Thyroid gland (tissue), 4 donors: ENCODE data around the gene ZNF337. TPM values are rescaled to one million over a fixed set of nuclear protein-coding genes. Genes with fewer than 3 reads are reported as not detected.
A peak's percentile ranks its signal among the peaks of the same experiment; 100 is the strongest.

Experiments
- DNase-seq, 2 donors: peaks; one replicate each; pipeline ENCODE4 v3.0.0-alpha.2; 2019
- H3K27ac ChIP-seq, 3 donors: fragments of 200-600 bp; sonication (generic); 1 replicate in 2 of 3; 2 replicates in 1 of 3; pipeline ENCODE4 v1.5.1; 2016 to 2019; ENCODE audit warnings: mild to moderate bottlenecking in 1 of 3, moderate library complexity in 1 of 3
- H3K27me3 ChIP-seq: fragments of 200-600 bp; sonication (generic); one replicate; pipeline ENCODE4 v1.5.1; 2019
- H3K36me3 ChIP-seq, 2 donors: fragments of 200-600 bp; sonication (generic); one replicate each; pipeline ENCODE4 v1.5.1; 2016 to 2019
- H3K4me1 ChIP-seq, 2 donors: fragments of 200-600 bp; sonication (generic); one replicate each; pipeline ENCODE4 v1.5.1; 2017 to 2019
- H3K4me3 ChIP-seq, 3 donors: fragments of 200-600 bp; sonication (generic); replicated peaks in 1 of 3; 1 replicate in 2 of 3; 2 replicates in 1 of 3; pipeline ENCODE4 v1.5.1; 2016; ENCODE audit warnings: mild to moderate bottlenecking in 1 of 3
- H3K9me3 ChIP-seq: fragments of 200-600 bp; sonication (generic); one replicate; pipeline ENCODE4 v1.5.1; 2017
- CTCF ChIP-seq, 6 experiments: fragments of 200-600 bp in 3 of 6; fragments of 450-650 bp in 3 of 6; sonication (generic) in 3 of 6; IDR thresholded peaks; one replicate each; pipeline ENCODE4 v1.5.1; 2016 to 2019; ENCODE audit warnings: antibody characterized with exemption in 6 of 6, mild to moderate bottlenecking in 2 of 6, inconsistent platforms in 1 of 6, moderate library complexity in 1 of 6
- POLR2A ChIP-seq, 2 donors: fragments of 450-650 bp; IDR thresholded peaks; one replicate each; pipeline ENCODE4 v1.6.1; 2017; ENCODE audit warnings: antibody characterized with exemption in 2 of 2, mild to moderate bottlenecking in 2 of 2, moderate library complexity in 1 of 2
- WGBS, 2 donors: methylation state at CpG; one replicate each; pipeline ENCODE4 v1.1.5; 2017; 5-methylcytosine and 5-hydroxymethylcytosine counted together
- intact Hi-C: fragments of 100-400 bp; cut with DNase I; formaldehyde crosslinking; loops from one replicate; pipeline ENCODE4 v1.15.1; 2023
- total RNA-seq, 4 donors: library from RNA; depleted of rRNA; stranded (reverse); fragments of >200 nt; gene quantifications; one replicate each; pipeline ENCODE4 v1.2.3, GENCODE V29; 2016

The ZNF337 gene
- 10 to 100 TPM; 17.3 to 21.2 (median 18.7) TPM for total RNA-seq

GRCh38 chr20:25696371-25697131 lies at the start of gene ZNF337:
Gene ZNF337, minus strand, starts transcription at chr20:25696853. Its CDS starts 10,436 bp downstream, at chr20:25686417.
- Histone ChIP-seq H3K4me1 (peaks cover 6 to 14% of the 10 kb centered on the region in 2 donors), H3K27me3 (no peaks in the 10 kb centered on the region), H3K4me3 (peak within 1 kb of the TSS; percentile 64 to 91 (median 71)), H3K9me3 (no peaks in the 10 kb centered on the region), H3K36me3 (no peaks in the 10 kb centered on the region), H3K27ac (peak within 1 kb of the TSS; percentile 78 to 94 (median 94))
- intact Hi-C loops: no loop called here
- TF ChIP-seq CTCF (IDR thresholded peaks at IDR 0.05) (peak in 1 of 6 experiments; percentile 16), POLR2A (IDR thresholded peaks at IDR 0.05) (peak; percentile 8 to 80)
- WGBS, 2 donors: 0 to 2% methylated on average over 9 to 37 of the region's 82 CpGs
- peak; percentile 97 for DNase-seq

- Histone ChIP-seq H3K27me3 (no peaks in the 10 kb centered on the region), H3K36me3 (no peaks in the 10 kb centered on the region), H3K9me3 (no peaks in the 10 kb centered on the region), H3K27ac (no peak overlapping the region), H3K4me3 (no peak overlapping the region), H3K4me1 (no peaks in the 10 kb centered on the region)
- intact Hi-C loops: no loop called here
- no peak for DNase-seq
- no peak for TF ChIP-seq POLR2A (IDR thresholded peaks at IDR 0.05)
- TF ChIP-seq CTCF (IDR thresholded peaks at IDR 0.05): no peak
- 83 to 86% methylated on average over 1 of the region's 1 CpG for WGBS, 2 donors
These were observed 49.1 kb upstream of the ZNF337 start for GRCh38 chr20:25745738-25746137.

- TF ChIP-seq CTCF (IDR thresholded peaks at IDR 0.05): no peak
- no peak for TF ChIP-seq POLR2A (IDR thresholded peaks at IDR 0.05)
- 80 to 86% methylated on average over 4 of the region's 4 CpGs for WGBS, 2 donors
- DNase-seq: no peak
- H3K4me3 ChIP-seq: no peak overlapping the region
- intact Hi-C loops: no loop called here
- H3K36me3 ChIP-seq: no peaks in the 10 kb centered on the region
- no peaks in the 10 kb centered on the region for H3K27me3 ChIP-seq
- H3K27ac ChIP-seq: no peak overlapping the region
- no peaks in the 10 kb centered on the region for H3K4me1 ChIP-seq
- no peaks in the 10 kb centered on the region for H3K9me3 ChIP-seq
These were observed 48.4 kb upstream of the ZNF337 start for GRCh38 chr20:25745100-25745499.

GRCh38 chr20:25744261-25744660 lies 47.6 kb upstream of the ZNF337 start:
- Histone ChIP-seq H3K27me3 (no peaks in the 10 kb centered on the region), H3K36me3 (no peaks in the 10 kb centered on the region), H3K4me3 (no peak overlapping the region), H3K9me3 (no peaks in the 10 kb centered on the region), H3K4me1 (no peaks in the 10 kb centered on the region), H3K27ac (no peak overlapping the region)
- no peak for DNase-seq
- no peak for TF ChIP-seq CTCF (IDR thresholded peaks at IDR 0.05)
- no peak for TF ChIP-seq POLR2A (IDR thresholded peaks at IDR 0.05)
- intact Hi-C loops: no loop called here
- 92 to 96% methylated on average over 2 of the region's 2 CpGs for WGBS, 2 donors

GRCh38 chr20:25741088-25741487 lies 44.4 kb upstream of the ZNF337 start:
- Histone ChIP-seq H3K9me3 (no peaks in the 10 kb centered on the region), H3K36me3 (no peaks in the 10 kb centered on the region), H3K4me3 (no peak overlapping the region), H3K27me3 (no peaks in the 10 kb centered on the region), H3K27ac (no peak overlapping the region), H3K4me1 (no peaks in the 10 kb centered on the region)
- intact Hi-C loops: no loop called here
- no peak for DNase-seq
- TF ChIP-seq CTCF (IDR thresholded peaks at IDR 0.05): no peak
- TF ChIP-seq POLR2A (IDR thresholded peaks at IDR 0.05): no peak
